Measurements from ENCODE around the gene CCDC152. TPM values are rescaled to one million over a fixed set of nuclear protein-coding genes. Genes with fewer than 3 reads are reported as not detected.

CCDC152 gene
- total and polyA plus RNA-seq, 2 of the 13 experiments (the other 11 are each of a cell fraction or from before 2014, with no cell fraction given) = 0.20 to 0.36 TPM

GRCh38 chr5:42825422-42826148 is 69.0 kb downstream of the CCDC152 start (continued):
- peak; percentile 66 for TF ChIP-seq MED1 (CRISPR knock-in tag; IDR thresholded peaks at IDR 0.05)
- peak; percentile 59 for TF ChIP-seq POLR2AphosphoS5 (IDR thresholded peaks at IDR 0.05; ENCODE audit: low read depth, low read length)
- 0 out of 2 replicates have a peak, but pooled peaks have one; percentile 36 for TF ChIP-seq DPF2 (CRISPR knock-in tag; IDR thresholded peaks at IDR 0.05; ENCODE audit: borderline replicate concordance, low read depth)
- peak; percentile 79; the same call in 1 of the 2 replicates for TF ChIP-seq MEF2D (CRISPR knock-in tag; IDR thresholded peaks at IDR 0.05)
- no peak for TF ChIP-seq ZBTB25 (CRISPR knock-in tag; IDR thresholded peaks at IDR 0.05)
- TF ChIP-seq FOXP1 (IDR thresholded peaks at IDR 0.05) = no peak
- peak; percentile 55; the same call in 1 of the 2 replicates for TF ChIP-seq FOXP1 (CRISPR knock-in tag; IDR thresholded peaks at IDR 0.05)
- peak; percentile 60; the same call in 1 of the 2 replicates for TF ChIP-seq ZNF646 (CRISPR knock-in tag; IDR thresholded peaks at IDR 0.05)
- no peak for TF ChIP-seq ZNF546 (CRISPR knock-in tag; conservative IDR thresholded peaks at IDR 0.05)
- TF ChIP-seq LCORL (IDR thresholded peaks at IDR 0.05) = no peak
- TF ChIP-seq LCORL (CRISPR knock-in tag; IDR thresholded peaks at IDR 0.05) = peak; percentile 72; the same call in 1 of the 2 replicates
- TF ChIP-seq HOMEZ (CRISPR knock-in tag; IDR thresholded peaks at IDR 0.05; ENCODE audit: low read depth) = peak; percentile 43; the same call in 1 of the 2 replicates
- no peak for TF ChIP-seq NAIF1 (CRISPR knock-in tag; IDR thresholded peaks at IDR 0.05; ENCODE audit: borderline replicate concordance)
- TF ChIP-seq SP2 (CRISPR knock-in tag; IDR thresholded peaks at IDR 0.05) = no peak
- TF ChIP-seq RARA (CRISPR knock-in tag; IDR thresholded peaks at IDR 0.05) = peak; percentile 64
- no peak for TF ChIP-seq NFKB2 (CRISPR knock-in tag; IDR thresholded peaks at IDR 0.05; ENCODE audit: borderline replicate concordance)
- TF ChIP-seq ZBTB20 (CRISPR knock-in tag; IDR thresholded peaks at IDR 0.05; ENCODE audit: borderline replicate concordance, low read depth) = 0 out of 2 replicates have a peak, but pooled peaks have one; percentile 41
- peak; percentile 55; the same call in 1 of the 2 replicates for TF ChIP-seq FOXO1 (CRISPR knock-in tag; IDR thresholded peaks at IDR 0.05)
- no peak for TF ChIP-seq SNAPC5 (CRISPR knock-in tag; IDR thresholded peaks at IDR 0.05; ENCODE audit: borderline replicate concordance)
- TF ChIP-seq ZKSCAN5 (CRISPR knock-in tag; IDR thresholded peaks at IDR 0.05) = no peak
- TF ChIP-seq SOX6 (IDR thresholded peaks at IDR 0.05) = no peak
- 0 out of 2 replicates have a peak, but pooled peaks have one; percentile 31 for TF ChIP-seq SOX6 (CRISPR knock-in tag; IDR thresholded peaks at IDR 0.05)
- TF ChIP-seq HMG20B (CRISPR knock-in tag; conservative IDR thresholded peaks at IDR 0.05) = no peak

Measured in HepG2 (cell line).